ENCODE results near the gene PRR18.

DNA sequence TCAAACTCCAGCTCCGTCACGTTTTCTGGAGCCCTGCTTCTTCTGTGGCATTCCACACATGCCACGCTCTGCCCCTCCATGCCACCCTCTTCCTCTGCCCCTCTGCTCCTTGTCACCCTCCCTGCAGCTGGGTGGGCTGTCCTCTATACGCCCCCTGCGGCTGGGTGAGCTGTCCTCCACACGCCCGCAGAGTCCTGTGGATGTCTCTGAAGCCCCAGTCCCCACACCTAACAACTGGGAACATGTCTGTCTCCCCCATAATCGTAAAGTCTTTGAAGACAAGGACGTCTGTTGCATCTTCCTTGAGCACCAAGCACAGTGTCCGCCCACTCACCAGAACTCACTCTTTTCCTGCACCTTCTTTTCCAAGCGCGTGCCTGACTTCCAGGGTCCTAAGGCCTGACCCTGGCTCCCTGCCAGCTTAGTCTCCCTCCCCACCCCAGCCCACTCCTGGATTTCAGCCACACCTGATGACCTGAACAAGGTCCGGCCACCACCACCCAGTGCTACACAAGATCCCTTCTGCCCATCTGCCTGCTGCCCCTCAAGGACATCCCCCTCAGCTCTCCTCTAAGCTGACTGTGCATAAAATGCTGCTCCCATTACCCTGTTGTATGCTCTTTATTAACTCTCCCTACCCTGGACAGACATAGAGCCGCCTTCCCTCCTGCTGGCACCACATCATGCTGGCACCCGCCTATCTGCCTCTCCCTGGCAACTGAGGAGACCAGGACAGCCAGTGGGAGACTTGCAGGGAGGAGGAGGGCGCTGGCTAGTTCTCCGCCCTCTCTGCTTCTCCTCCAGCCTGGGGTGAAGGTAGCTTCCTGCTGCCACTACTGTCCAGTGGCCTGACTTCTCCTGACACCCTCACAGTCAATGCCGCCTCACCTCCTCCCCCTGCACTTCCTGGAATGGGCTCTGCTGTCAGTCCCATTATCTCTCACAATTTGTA is 10.7 kb upstream of the PRR18 start:
- TF ChIP-seq CTCF (conservative IDR thresholded peaks at IDR 0.05) (no peak), EZH2 (IDR thresholded peaks at IDR 0.05; ENCODE audit: low read depth) (no peak)

Measured in PC-9 (cell line).